Stimulated activated CD8-positive, alpha-beta memory T cell treated with anti-CD3 and anti-CD28 coated beads, Interleukin-15, amount 100 ng/mL, for 48 hours (primary cell): Measurements from ENCODE around the gene COL10A1.

Source experiments
- DNase-seq, 2 donors: peaks; one replicate each; pipeline ENCODE4 v3.0.0-alpha.2; 2020; ENCODE audit warnings: low read depth in 2 of 2

COL10A1 gene

DNA sequence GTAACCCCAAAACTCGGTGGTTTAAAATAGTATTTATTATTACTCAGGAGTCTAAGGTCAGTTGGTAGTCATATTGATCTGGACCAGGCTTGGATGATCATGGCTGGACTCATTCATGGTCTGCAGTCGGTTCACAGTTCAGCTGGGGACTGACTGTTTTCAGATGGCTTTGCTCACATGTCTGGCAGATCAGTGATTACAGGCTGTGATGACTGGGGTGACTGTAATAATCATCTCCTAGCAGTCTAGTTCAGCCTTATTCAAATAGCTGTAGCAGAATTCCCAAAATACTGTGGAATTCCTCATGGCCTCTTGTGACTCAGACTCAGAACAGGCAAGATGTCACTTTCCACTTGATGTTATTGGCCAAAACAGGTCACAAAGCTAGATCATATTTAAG is 41.6 kb downstream of the COL10A1 start:
- no peak for DNase-seq

DNA sequence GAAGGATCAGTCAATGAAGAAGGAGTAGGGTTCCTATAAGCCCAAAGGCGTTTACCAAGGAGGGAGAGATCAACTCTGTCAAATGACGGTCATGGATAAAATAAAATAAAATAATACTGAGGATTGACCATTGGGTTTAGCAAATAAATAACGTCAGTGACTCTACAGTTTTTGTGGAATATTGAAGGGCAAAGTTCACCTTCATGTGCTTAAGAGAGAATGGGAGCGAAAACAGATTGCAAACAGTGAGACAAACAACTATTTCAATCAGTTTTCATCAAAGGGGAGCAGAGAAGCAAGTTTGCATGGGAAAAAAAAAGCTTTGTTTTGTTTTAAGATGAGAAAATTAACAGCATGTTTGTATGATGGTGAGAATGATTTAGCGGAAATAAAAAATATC is 42.9 kb downstream of the COL10A1 start:
- DNase-seq: no peak

DNA sequence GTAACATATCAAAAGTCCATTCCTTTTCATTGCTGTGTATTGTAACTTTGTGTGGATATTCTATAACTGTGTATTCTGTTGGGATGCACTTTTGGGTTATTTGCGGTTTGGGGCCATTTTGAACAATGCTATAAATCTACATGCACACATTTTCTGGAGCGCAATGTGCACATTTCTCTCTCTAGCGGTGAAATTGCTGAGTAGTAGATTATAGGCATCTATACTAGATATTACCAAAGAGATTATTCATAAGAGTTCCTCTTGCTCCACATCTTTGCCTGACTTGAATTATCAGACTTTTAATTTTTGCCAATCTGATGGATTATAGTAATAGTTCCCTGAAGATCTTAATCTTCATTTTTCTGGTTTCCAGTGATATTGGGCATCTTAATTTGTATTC is 47.0 kb downstream of the COL10A1 start:
- no peak for DNase-seq

DNA sequence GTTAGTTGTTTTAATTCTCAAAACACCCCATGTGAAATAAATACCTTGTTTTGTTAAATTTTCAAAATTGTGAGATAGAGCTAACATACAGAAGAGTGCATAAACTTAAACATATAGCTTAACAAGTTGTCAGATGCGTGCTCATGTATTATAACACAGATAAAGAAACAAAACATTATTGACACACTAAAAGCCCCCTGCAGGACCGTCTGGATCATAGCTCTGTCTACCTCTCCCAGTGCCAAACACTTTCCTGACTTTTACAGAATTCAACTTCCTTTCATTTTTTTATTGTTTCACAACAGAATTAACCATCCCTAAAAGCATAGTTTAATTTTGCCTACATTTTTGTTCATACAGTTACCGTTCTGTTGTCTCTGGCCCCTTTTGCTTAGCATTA is 47.4 kb downstream of the COL10A1 start:
- DNase-seq: no peak

DNA sequence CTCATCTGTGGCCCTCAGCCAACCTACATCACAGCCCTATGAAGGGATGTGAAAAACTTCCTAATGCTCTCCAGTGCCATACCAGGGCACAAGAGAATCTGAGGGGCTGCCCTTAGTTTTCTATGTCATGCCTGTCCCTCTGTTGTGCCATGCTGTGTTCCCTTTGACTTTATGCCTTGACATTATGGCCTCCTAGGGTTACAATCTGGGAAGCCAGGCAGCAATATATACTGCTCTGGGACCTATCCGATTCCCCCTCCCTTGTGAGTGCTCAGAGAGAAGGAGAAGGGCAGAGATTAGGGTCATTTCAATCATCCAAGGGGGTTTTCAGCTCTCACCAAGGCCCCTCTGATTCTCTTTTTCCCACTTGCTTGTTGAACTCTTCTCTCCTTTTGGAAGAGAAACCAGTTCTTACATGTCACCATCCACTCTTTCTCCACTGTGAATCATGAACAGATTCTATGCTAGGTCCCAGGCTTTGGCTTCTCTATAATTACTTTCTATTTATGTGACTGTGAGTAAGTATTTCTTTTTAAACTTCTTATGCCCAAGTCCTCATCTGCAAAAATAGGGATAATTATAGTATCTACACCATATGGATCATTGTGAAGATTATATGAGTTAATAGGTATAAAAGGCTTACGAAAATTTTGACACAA is 51.1 kb downstream of the COL10A1 start:
- no peak for DNase-seq

DNA sequence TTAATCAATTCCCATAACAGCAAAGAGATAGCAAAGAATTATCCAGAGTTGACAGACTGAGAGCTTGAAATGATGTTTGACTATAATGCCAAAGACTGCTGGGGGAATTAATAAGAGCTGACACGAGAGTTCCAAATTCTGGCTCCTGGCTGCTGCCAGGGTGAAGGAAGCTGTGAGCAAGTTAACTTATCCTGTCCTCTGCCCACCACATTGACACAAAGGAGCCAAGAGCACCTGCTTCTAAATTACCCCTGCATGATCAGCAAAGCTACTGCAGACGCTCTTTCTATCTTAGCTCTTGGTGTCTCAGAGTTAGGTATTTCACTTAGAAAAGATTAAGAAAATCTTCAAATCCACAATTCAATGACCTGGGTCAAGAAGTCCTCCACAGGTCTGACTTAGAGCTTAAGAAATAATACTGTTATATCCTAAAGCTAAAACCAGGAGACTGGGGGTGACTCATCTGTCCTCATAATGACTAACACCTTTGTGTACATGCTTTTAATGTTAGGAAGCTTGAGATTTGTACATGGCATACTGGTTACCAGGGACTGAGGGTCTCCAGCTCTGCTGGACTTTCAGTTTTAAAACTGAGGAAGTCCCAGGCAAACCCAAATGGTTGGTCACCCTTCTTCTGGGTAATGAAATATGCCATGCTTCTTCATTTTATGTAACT is 52.0 kb downstream of the COL10A1 start:
- no peak for DNase-seq

DNA sequence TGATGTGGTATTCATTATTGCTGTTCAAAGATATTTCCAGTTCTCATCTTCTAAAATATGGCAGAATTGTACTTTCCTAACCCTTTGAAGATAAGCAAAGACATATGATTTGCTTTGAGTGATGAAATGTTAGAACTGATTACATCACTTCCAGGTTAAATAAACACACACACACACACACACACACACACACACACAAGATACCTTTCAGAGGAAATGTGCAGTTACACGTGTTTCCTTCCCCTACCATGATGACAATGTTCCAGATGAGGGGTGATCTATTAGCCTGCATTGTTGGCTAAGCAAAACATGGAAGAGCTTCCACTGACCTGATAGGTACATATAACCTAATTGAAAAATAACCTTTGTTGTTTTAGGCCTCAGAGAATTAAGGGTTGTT is 53.6 kb downstream of the COL10A1 start:
- no peak for DNase-seq

DNA sequence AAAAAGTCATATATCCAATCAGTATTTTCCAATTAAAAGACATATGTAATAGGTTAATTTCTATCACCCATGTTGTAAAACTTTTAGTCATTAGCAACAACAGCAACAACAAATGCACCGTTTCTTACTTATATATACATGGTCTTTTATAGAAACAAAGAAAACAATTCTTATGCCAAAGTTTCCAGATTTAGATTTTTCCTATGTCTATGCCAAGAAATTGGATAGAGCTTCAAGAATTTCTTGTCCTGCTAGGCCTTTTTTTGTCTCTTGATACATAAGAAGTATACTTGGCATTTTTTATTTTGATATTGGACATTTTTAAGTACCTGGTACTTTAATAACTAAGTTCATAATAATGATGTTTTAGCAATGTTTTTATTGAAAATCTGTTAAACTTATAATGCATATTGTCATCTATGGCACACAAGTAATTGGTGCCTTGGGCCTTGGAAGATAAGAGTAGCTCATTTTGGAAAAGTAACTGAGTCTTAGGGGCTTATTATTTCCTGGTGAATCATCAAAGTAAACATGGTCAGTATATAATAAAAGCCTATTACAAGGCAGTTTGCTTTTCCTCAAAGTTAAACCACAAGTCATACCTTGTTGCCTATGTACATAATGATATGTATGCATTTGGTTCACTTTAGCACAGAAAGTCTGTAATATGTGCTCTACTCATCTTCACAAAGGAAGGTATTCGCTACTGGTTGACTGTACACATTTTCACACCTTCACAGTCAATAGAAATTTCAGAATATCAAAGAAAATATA is 55.1 kb downstream of the COL10A1 start:
- no peak for DNase-seq

DNA sequence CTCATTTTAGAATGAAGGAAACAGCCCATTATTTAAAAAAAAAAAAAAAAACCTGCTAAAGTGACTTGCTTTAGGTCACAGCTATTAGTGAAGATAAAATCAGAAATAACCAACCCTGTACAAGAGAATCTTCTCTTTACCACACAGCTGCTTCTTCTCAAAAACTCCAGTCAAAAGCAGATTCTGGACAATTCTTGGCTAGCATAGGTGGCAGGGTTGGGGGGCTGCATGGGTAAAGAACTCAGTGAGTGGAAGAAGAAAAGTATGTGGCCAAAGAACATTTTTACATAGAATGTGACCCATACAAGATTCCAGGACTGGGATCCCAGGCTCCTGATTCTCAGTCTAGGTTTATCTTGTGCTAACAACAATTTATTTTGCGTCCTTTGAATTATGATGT is 55.8 kb downstream of the COL10A1 start:
- no peak for DNase-seq
